HEK293 (cell line): Measurements from ENCODE around the gene SLF2.

Experiments
- CTCF ChIA-PET: fragments of 350-600 bp; formaldehyde crosslinking; extraction: SDS; loops from one replicate; lab custom pipeline; 2021; ENCODE audit warnings: antibody characterized with exemption; lab: Yijun Ruan, JAX
- POLR2A ChIA-PET: fragments of 300-600 bp; formaldehyde crosslinking; extraction: SDS; loops from one replicate; lab custom pipeline; 2020; ENCODE audit warnings: antibody characterized with exemption, inconsistent platforms; lab: Yijun Ruan, JAX
- H3K27ac ChIP-seq: fragments of 200-500 bp; sonication (Bioruptor generic); 2 replicates; pipeline ENCODE4 v1.5.1; 2014; ENCODE audit warnings: low read depth, low read length, control low read depth, inconsistent platforms; ENCODE audit errors: extremely low read depth
- H3K36me3 ChIP-seq, 2 experiments: fragments of 200-500 bp in 1 of 2; sonication (Bioruptor generic) in 1 of 2; 1 replicate in 1 of 2; 2 replicates in 1 of 2; pipeline ENCODE4 v1.5.1; 2014 to 2017; ENCODE audit warnings: inconsistent platforms in 2 of 2, low read length in 2 of 2; ENCODE audit not compliant: control insufficient read depth in 2 of 2, insufficient read depth in 1 of 2
- H3K4me1 ChIP-seq: fragments of 200-500 bp; sonication (Bioruptor generic); 2 replicates; pipeline ENCODE4 v1.5.1; 2014; ENCODE audit warnings: mild to moderate bottlenecking, low read length, inconsistent platforms; ENCODE audit not compliant: control insufficient read depth, insufficient read depth
- H3K4me3 ChIP-seq: 2 replicates; pipeline ENCODE4 v1.5.1; 2011; ENCODE audit warnings: low read depth, mild to moderate bottlenecking, control low read depth, low read length, moderate library complexity
- H3K9me3 ChIP-seq: fragments of 200-500 bp; sonication (Bioruptor generic); 2 replicates; pipeline ENCODE4 v1.5.1; 2014; ENCODE audit warnings: low read depth, low read length, inconsistent platforms; ENCODE audit not compliant: control insufficient read depth, insufficient read depth
- BCL11A ChIP-seq: fragments of 450-650 bp; formaldehyde crosslinking; IDR thresholded peaks from 2 replicates; pipeline ENCODE4 v1.5.1; 2016; ENCODE audit warnings: low read depth, missing biosample characterization, missing genetic modification characterization
- EGR2 ChIP-seq: fragments of 450-650 bp; formaldehyde crosslinking; IDR thresholded peaks from 2 replicates; pipeline ENCODE4 v1.5.1; 2016; ENCODE audit warnings: low read depth, missing biosample characterization, missing genetic modification characterization
- GLIS1 ChIP-seq: fragments of 450-650 bp; formaldehyde crosslinking; IDR thresholded peaks from 2 replicates; pipeline ENCODE4 v1.5.1; 2016; ENCODE audit warnings: missing biosample characterization, missing genetic modification characterization
- INSM2 ChIP-seq: fragments of 450-650 bp; formaldehyde crosslinking; IDR thresholded peaks from 2 replicates; pipeline ENCODE4 v1.5.1; 2016; ENCODE audit warnings: missing biosample characterization, missing genetic modification characterization
- PATZ1 ChIP-seq: fragments of 450-650 bp; formaldehyde crosslinking; IDR thresholded peaks from 2 replicates; pipeline ENCODE4 v1.5.1; 2016; ENCODE audit warnings: missing biosample characterization, missing genetic modification characterization
- ZBTB48 ChIP-seq: fragments of 450-650 bp; formaldehyde crosslinking; IDR thresholded peaks from 2 replicates; pipeline ENCODE4 v1.5.1; 2016; ENCODE audit warnings: missing biosample characterization, missing genetic modification characterization
- ZBTB49 ChIP-seq: fragments of 450-650 bp; formaldehyde crosslinking; IDR thresholded peaks from 2 replicates; pipeline ENCODE4 v1.5.1; 2016; ENCODE audit warnings: missing biosample characterization, missing genetic modification characterization, low read depth
- ZBTB7A ChIP-seq: fragments of 450-650 bp; formaldehyde crosslinking; IDR thresholded peaks from 2 replicates; pipeline ENCODE4 v1.5.1; 2016; ENCODE audit warnings: low read depth, missing biosample characterization, missing genetic modification characterization
- ZFP41 ChIP-seq: fragments of 450-650 bp; formaldehyde crosslinking; IDR thresholded peaks from 2 replicates; pipeline ENCODE4 v1.5.1; 2016; ENCODE audit warnings: missing biosample characterization, missing genetic modification characterization, borderline replicate concordance
- ZNF248 ChIP-seq: fragments of 450-650 bp; formaldehyde crosslinking; IDR thresholded peaks from 2 replicates; pipeline ENCODE4 v1.5.1; 2017; ENCODE audit warnings: missing biosample characterization, missing genetic modification characterization
- ZNF280C ChIP-seq: fragments of 450-650 bp; formaldehyde crosslinking; IDR thresholded peaks from 2 replicates; pipeline ENCODE4 v1.5.1; 2016; ENCODE audit warnings: missing biosample characterization, missing genetic modification characterization
- ZNF324 ChIP-seq: fragments of 450-650 bp; formaldehyde crosslinking; IDR thresholded peaks from 2 replicates; pipeline ENCODE4 v1.5.1; 2016; ENCODE audit warnings: missing biosample characterization, missing genetic modification characterization
- ZNF335 ChIP-seq: fragments of 450-650 bp; formaldehyde crosslinking; conservative IDR thresholded peaks from 2 replicates; pipeline ENCODE4 v1.5.1; 2016; ENCODE audit warnings: missing biosample characterization, missing genetic modification characterization
- ZNF433 ChIP-seq: fragments of 450-650 bp; formaldehyde crosslinking; IDR thresholded peaks from 2 replicates; pipeline ENCODE4 v1.5.1; 2016; ENCODE audit warnings: missing biosample characterization, missing genetic modification characterization, low read depth
- ZNF48 ChIP-seq: fragments of 450-650 bp; formaldehyde crosslinking; IDR thresholded peaks from 2 replicates; pipeline ENCODE4 v1.5.1; 2016; ENCODE audit warnings: missing biosample characterization, missing genetic modification characterization
- ZNF514 ChIP-seq: fragments of 450-650 bp; formaldehyde crosslinking; IDR thresholded peaks from 2 replicates; pipeline ENCODE4 v1.5.1; 2016; ENCODE audit warnings: missing biosample characterization, missing genetic modification characterization
- ZNF521 ChIP-seq: fragments of 450-650 bp; formaldehyde crosslinking; IDR thresholded peaks from 2 replicates; pipeline ENCODE4 v1.5.1; 2017; ENCODE audit warnings: missing biosample characterization, mild to moderate bottlenecking, missing genetic modification characterization
- ZNF623 ChIP-seq: fragments of 450-650 bp; formaldehyde crosslinking; IDR thresholded peaks from 2 replicates; pipeline ENCODE4 v1.5.1; 2016; ENCODE audit warnings: missing biosample characterization, missing genetic modification characterization
- ZNF624 ChIP-seq: fragments of 450-650 bp; formaldehyde crosslinking; IDR thresholded peaks from 2 replicates; pipeline ENCODE4 v1.5.1; 2017; ENCODE audit warnings: missing biosample characterization, missing genetic modification characterization
- ZNF660 ChIP-seq: fragments of 450-650 bp; IDR thresholded peaks from 2 replicates; pipeline ENCODE4 v1.5.1; 2018; ENCODE audit warnings: missing biosample characterization, mild to moderate bottlenecking, missing genetic modification characterization

The SLF2 gene

GRCh38 chr10:100878291-100878910 lies 34.4 kb upstream of the SLF2 start (continued):
- TF ChIP-seq EGR2 (tag by site-specific recombination) (no peak), ZNF324 (tag by site-specific recombination) (no peak), ZBTB48 (tag by site-specific recombination) (peak; percentile 63), ZNF280C (tag by site-specific recombination) (no peak), ZBTB7A (tag by site-specific recombination) (0 out of 2 replicates have a peak, but pooled peaks have one; percentile 20), ZNF521 (no peak), ZFP41 (no peak), ZNF48 (tag by site-specific recombination) (no peak), ZNF335 (peak; percentile 91), PATZ1 (tag by site-specific recombination) (peak; percentile 87), ZNF624 (tag by site-specific recombination) (no peak), BCL11A (no peak), GLIS1 (tag by site-specific recombination) (peak; percentile 87), ZNF514 (tag by site-specific recombination) (no peak), ZNF660 (tag by site-specific recombination) (peak; percentile 69; the same call in 1 of the 2 replicates), ZBTB49 (tag by site-specific recombination) (no peak), INSM2 (tag by site-specific recombination) (no peak), ZNF248 (tag by site-specific recombination) (no peak)

- no peaks in the 10 kb centered on the region for H3K4me1 ChIP-seq
- no peak overlapping the region for H3K4me3 ChIP-seq
- ChIA-PET POLR2A (no interaction called here), CTCF (interaction anchor here (0.6 to 9.9 kb wide), 17 partner anchors 8 to 446 kb away, joined by 3 to 197 read pairs (median 8); partner anchors contain the start of gene PAX2)
- H3K27ac ChIP-seq: no peak overlapping the region
- no peaks in the 10 kb centered on the region for H3K36me3 ChIP-seq
- TF ChIP-seq ZNF623 (peak; percentile 53), ZNF433 (no peak)
- H3K9me3 ChIP-seq: no peaks in the 10 kb centered on the region
Measured at GRCh38 chr10:100879741-100880360, 32.9 kb upstream of the SLF2 start.
